Neural progenitor cell (in vitro differentiated cells): ENCODE data around the gene TADA2B. TPM values are rescaled to one million over a fixed set of nuclear protein-coding genes. Genes with fewer than 3 reads are reported as not detected.

Experiments
- DNase-seq: peaks from one replicate; pipeline ENCODE4 v3.0.0-alpha.2; 2016; ENCODE audit warnings: low spot score
- H2AFZ ChIP-seq: fragments of 200-600 bp; sonication (generic); replicated peaks from 2 replicates; pipeline ENCODE4 v1.6.1; 2016; ENCODE audit warnings: antibody characterized with exemption
- H3F3A ChIP-seq: fragments of 200-600 bp; sonication (generic); 2 replicates; pipeline ENCODE4 v1.6.1; 2016; ENCODE audit warnings: antibody characterized with exemption, low read depth
- H3K27ac ChIP-seq: fragments of 200-600 bp; sonication (generic); 2 replicates; pipeline ENCODE4 v1.5.1; 2016; ENCODE audit warnings: mild to moderate bottlenecking
- H3K27me3 ChIP-seq: fragments of 200-600 bp; sonication (generic); 2 replicates; pipeline ENCODE4 v1.6.1; 2016; ENCODE audit warnings: mild to moderate bottlenecking, moderate library complexity
- H3K36me3 ChIP-seq: fragments of 200-600 bp; sonication (generic); 2 replicates; pipeline ENCODE4 v1.5.1; 2016
- H3K4me1 ChIP-seq: fragments of 200-600 bp; sonication (generic); 2 replicates; pipeline ENCODE4 v1.6.1; 2016; ENCODE audit warnings: mixed run types
- H3K4me2 ChIP-seq: fragments of 200-600 bp; sonication (generic); 2 replicates; pipeline ENCODE4 v1.6.1; 2016
- H3K4me3 ChIP-seq: fragments of 200-600 bp; sonication (generic); 2 replicates; pipeline ENCODE4 v1.5.1; 2016
- H3K79me2 ChIP-seq: fragments of 200-600 bp; sonication (generic); 2 replicates; pipeline ENCODE4 v1.6.1; 2016; ENCODE audit warnings: low read depth
- H3K9ac ChIP-seq: fragments of 200-600 bp; sonication (generic); 2 replicates; pipeline ENCODE4 v1.6.1; 2016
- H3K9me3 ChIP-seq: fragments of 200-600 bp; sonication (generic); 2 replicates; pipeline ENCODE4 v1.5.1; 2016; ENCODE audit warnings: low read depth
- H4K20me1 ChIP-seq: fragments of 200-600 bp; sonication (generic); 2 replicates; pipeline ENCODE4 v1.6.1; 2016; ENCODE audit warnings: low read depth
- H3K27ac Mint-ChIP-seq: 3 replicates; pipeline ENCODE4 v1.8.0; 2021; ENCODE audit warnings: mixed read lengths
- H3K27me3 Mint-ChIP-seq: 2 replicates; pipeline ENCODE4 v1.8.0; 2022; ENCODE audit warnings: low read depth, mild to moderate bottlenecking, inconsistent platforms, moderate library complexity, mixed read lengths; ENCODE audit not compliant: insufficient read depth
- H3K36me3 Mint-ChIP-seq: 3 replicates; pipeline ENCODE4 v1.8.0; 2021; ENCODE audit warnings: mixed read lengths
- H3K4me1 Mint-ChIP-seq: 3 replicates; pipeline ENCODE4 v1.8.0; 2021; ENCODE audit warnings: mixed read lengths
- H3K4me3 Mint-ChIP-seq: 3 replicates; pipeline ENCODE4 v1.8.0; 2021; ENCODE audit warnings: mild to moderate bottlenecking, moderate library complexity, mixed read lengths
- H3K9me3 Mint-ChIP-seq: 3 replicates; pipeline ENCODE4 v1.8.0; 2020; ENCODE audit warnings: mixed read lengths
- EZH2 ChIP-seq: fragments of 200-600 bp; sonication (generic); IDR thresholded peaks from 2 replicates; pipeline ENCODE4 v1.6.1; 2017; ENCODE audit warnings: antibody characterized with exemption, mild to moderate bottlenecking, moderate library complexity
- EZH2phosphoT487 ChIP-seq: fragments of 200-600 bp; sonication (generic); IDR thresholded peaks from 2 replicates; pipeline ENCODE4 v1.6.1; 2017; ENCODE audit warnings: antibody characterized with exemption
- total RNA-seq: library from RNA; depleted of rRNA; stranded (reverse); fragments of >200 nt; gene quantifications from 2 replicates; pipeline ENCODE4 v1.2.3, GENCODE V29; 2015; ENCODE audit warnings: low replicate concordance
- TF ChIP-seq, protein P1 (sequence below): fragments of 200-600 bp; sonication (generic); IDR thresholded peaks from 2 replicates; pipeline ENCODE4 v1.5.1; 2017; ENCODE audit warnings: antibody characterized with exemption, mild to moderate bottlenecking

TADA2B gene
- total RNA-seq, 1 donor from 2014 or later: 12.6 TPM

DNA sequence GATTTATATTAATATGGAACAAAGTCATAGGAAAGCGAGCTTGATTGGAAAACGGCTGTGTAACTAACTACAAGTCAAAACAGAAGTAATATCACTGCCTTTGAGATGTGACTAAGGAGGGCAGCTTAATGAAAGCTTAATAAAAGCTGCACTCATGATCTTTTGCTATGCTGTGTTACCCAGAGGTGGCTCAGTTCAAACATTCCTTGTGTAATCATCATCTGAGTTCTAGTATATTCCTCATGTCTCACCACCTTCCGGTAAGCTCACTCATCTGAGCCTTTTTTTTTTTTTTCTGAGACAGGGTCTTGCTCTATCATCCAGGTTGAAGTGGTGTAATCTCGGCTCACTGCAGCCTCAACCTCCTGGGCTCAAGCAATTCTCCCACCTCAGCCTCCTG, 19.6 kb downstream of the TADA2B start:
- Histone ChIP-seq H3K27ac (no peak overlapping the region), H4K20me1 (peaks cover 28% of the 10 kb centered on the region), H3K9ac (no peak overlapping the region), H3K79me2 (peaks cover 42% of the 10 kb centered on the region), H3K4me3 (no peak overlapping the region), H3K4me1 (peaks cover 10% of the 10 kb centered on the region), H3K36me3 (peaks cover 6% of the 10 kb centered on the region), H3K27me3 (no peaks in the 10 kb centered on the region), H3K4me2 (no peak overlapping the region), H3K9me3 (no peaks in the 10 kb centered on the region), H2AFZ (no peak overlapping the region), H3F3A (no peaks in the 10 kb centered on the region)
- Mint-ChIP-seq H3K9me3 (no peaks in the 10 kb centered on the region), H3K4me1 (peaks cover 13% of the 10 kb centered on the region), H3K4me3 (no peak overlapping the region), H3K36me3 (peaks cover 23% of the 10 kb centered on the region), H3K27ac (no peak overlapping the region), H3K27me3 (peaks cover 2% of the 10 kb centered on the region)
- TF ChIP-seq EZH2: no peak
- DNase-seq: no peak

DNA sequence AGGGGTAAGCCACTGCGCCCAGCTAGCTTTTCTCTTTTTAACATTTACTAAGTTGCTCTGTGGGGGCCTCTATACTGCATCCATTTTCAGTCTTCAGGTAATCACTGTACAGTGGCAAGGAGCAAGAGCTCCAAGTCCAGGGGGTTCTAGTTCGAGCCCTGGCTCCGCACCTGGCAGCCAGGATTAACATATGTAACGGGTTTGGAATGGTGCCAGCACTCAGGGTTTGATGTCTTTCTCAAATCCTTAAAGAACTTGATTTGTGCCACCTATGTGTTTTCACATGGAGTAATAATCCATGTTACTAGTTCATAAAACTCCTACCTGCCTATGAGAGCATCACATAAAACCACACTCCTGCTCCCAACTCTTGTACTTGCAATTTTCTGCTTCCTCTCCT, 20.2 kb downstream of the TADA2B start:
- no peak overlapping the region for H3K27ac ChIP-seq
- DNase-seq: no peak
- H3K4me1 ChIP-seq: peaks cover 10% of the 10 kb centered on the region
- no peak overlapping the region for H2AFZ ChIP-seq
- H3K9ac ChIP-seq: no peak overlapping the region
- Mint-ChIP-seq H3K36me3 (peaks cover 23% of the 10 kb centered on the region), H3K27me3 (peaks cover 3% of the 10 kb centered on the region), H3K9me3 (no peaks in the 10 kb centered on the region), H3K4me1 (peaks cover 13% of the 10 kb centered on the region), H3K4me3 (no peak overlapping the region), H3K27ac (no peak overlapping the region)
- peaks cover 28% of the 10 kb centered on the region for H4K20me1 ChIP-seq
- no peak overlapping the region for H3K4me2 ChIP-seq
- peaks cover under 1% of the 10 kb centered on the region for H3F3A ChIP-seq
- H3K9me3 ChIP-seq: no peaks in the 10 kb centered on the region
- H3K79me2 ChIP-seq: peaks cover 42% of the 10 kb centered on the region
- peaks cover 6% of the 10 kb centered on the region for H3K36me3 ChIP-seq
- no peak for TF ChIP-seq EZH2phosphoT487
- TF ChIP-seq, protein P1, sequence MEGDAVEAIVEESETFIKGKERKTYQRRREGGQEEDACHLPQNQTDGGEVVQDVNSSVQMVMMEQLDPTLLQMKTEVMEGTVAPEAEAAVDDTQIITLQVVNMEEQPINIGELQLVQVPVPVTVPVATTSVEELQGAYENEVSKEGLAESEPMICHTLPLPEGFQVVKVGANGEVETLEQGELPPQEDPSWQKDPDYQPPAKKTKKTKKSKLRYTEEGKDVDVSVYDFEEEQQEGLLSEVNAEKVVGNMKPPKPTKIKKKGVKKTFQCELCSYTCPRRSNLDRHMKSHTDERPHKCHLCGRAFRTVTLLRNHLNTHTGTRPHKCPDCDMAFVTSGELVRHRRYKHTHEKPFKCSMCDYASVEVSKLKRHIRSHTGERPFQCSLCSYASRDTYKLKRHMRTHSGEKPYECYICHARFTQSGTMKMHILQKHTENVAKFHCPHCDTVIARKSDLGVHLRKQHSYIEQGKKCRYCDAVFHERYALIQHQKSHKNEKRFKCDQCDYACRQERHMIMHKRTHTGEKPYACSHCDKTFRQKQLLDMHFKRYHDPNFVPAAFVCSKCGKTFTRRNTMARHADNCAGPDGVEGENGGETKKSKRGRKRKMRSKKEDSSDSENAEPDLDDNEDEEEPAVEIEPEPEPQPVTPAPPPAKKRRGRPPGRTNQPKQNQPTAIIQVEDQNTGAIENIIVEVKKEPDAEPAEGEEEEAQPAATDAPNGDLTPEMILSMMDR: no peak
- TF ChIP-seq EZH2: no peak
- no peak overlapping the region for H3K4me3 ChIP-seq
- H3K27me3 ChIP-seq: no peaks in the 10 kb centered on the region

DNA sequence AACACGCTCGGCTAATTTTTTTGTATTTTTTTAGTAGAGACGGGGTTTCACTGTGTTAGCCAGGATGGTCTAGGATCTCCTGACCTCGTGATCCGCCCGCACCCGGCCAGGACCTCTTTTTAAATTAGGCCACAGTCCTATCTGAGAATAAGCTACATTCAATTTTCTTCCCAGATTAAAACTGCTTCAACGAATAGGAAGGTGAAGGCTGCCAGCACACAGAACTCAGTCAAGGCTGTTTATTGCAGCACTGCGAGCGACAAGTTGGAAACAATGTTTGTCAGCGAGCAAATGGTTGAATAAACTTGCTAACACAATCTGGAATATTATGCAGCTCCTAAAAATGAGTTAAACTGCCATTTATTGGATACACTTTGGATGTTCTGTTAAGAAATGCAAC, 22.8 kb downstream of the TADA2B start:
- peaks cover 42% of the 10 kb centered on the region for H3K79me2 ChIP-seq
- no peak overlapping the region for H3K27ac Mint-ChIP-seq

DNA sequence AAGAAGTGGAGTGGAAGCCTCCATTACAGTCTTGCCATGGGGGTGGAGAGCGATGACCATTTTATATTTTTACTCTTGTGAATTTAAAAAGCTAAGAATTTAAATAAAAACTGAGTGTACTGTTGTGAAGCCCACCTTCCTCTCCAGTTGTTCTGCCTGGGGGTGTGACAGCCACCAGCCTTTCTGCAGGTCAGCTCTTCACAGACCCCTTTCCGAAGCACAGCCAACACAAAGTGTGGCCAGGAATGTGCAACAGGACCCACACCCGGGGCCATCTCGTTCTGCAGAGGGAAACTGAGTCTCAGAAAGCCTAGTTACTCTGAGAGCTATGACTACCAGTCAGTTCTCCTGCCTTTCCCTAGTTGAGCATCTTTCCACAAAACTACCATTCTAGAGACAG, 23.3 kb downstream of the TADA2B start:
- H3K4me3 Mint-ChIP-seq: peak overlapping the region; percentile 89
- Histone ChIP-seq H3K9ac (no peak overlapping the region), H3K4me2 (peak overlapping the region; percentile 92), H3K4me1 (peaks cover 10% of the 10 kb centered on the region), H3K9me3 (no peaks in the 10 kb centered on the region), H3K27ac (no peak overlapping the region), H3K79me2 (peaks cover 42% of the 10 kb centered on the region), H3F3A (peaks cover 8% of the 10 kb centered on the region), H4K20me1 (peaks cover 26% of the 10 kb centered on the region), H3K4me3 (peak overlapping the region; percentile 65), H2AFZ (no peak overlapping the region), H3K36me3 (peaks cover 6% of the 10 kb centered on the region), H3K27me3 (peaks cover 22% of the 10 kb centered on the region)
- peaks cover 7% of the 10 kb centered on the region for H3K27me3 Mint-ChIP-seq
- H3K36me3 Mint-ChIP-seq: peaks cover 18% of the 10 kb centered on the region
- TF ChIP-seq EZH2phosphoT487: no peak
- no peak for TF ChIP-seq EZH2
- TF ChIP-seq, protein P1: no peak
- peaks cover 26% of the 10 kb centered on the region for H3K4me1 Mint-ChIP-seq
- H3K27ac Mint-ChIP-seq: no peak overlapping the region
- no peaks in the 10 kb centered on the region for H3K9me3 Mint-ChIP-seq
- no peak for DNase-seq

More for the DNA sequence above, 22.8 kb downstream of the TADA2B start:
- peaks cover 10% of the 10 kb centered on the region for H3K4me1 ChIP-seq
- H3K4me3 Mint-ChIP-seq: peak overlapping the region; percentile 89
- peaks cover 22% of the 10 kb centered on the region for H3K27me3 ChIP-seq
- TF ChIP-seq, protein P1: no peak
- no peak for TF ChIP-seq EZH2
- TF ChIP-seq EZH2phosphoT487: no peak
- H3K4me2 ChIP-seq: no peak overlapping the region
- H3K27ac ChIP-seq: no peak overlapping the region
- peaks cover 20% of the 10 kb centered on the region for H3K36me3 Mint-ChIP-seq
- no peak overlapping the region for H2AFZ ChIP-seq
- peaks cover 7% of the 10 kb centered on the region for H3K27me3 Mint-ChIP-seq
- peaks cover 8% of the 10 kb centered on the region for H3F3A ChIP-seq
- H3K9me3 Mint-ChIP-seq: no peaks in the 10 kb centered on the region
- no peak for DNase-seq
- no peak overlapping the region for H3K9ac ChIP-seq
- H3K4me3 ChIP-seq: no peak overlapping the region
- H3K9me3 ChIP-seq: no peaks in the 10 kb centered on the region
- peaks cover 26% of the 10 kb centered on the region for H3K4me1 Mint-ChIP-seq
- peaks cover 6% of the 10 kb centered on the region for H3K36me3 ChIP-seq
- peaks cover 26% of the 10 kb centered on the region for H4K20me1 ChIP-seq
